Left ventricle myocardium superior (tissue), 1 donor: ENCODE measurements around the gene HIF1A. TPM values are rescaled to one million over a fixed set of nuclear protein-coding genes. Genes with fewer than 3 reads are reported as not detected.
A peak's percentile ranks its signal among the peaks of the same experiment; 100 is the strongest.
"Not testable (repeated sequence)": the region's sequence is repeated elsewhere in the genome, so short reads cannot be mapped to it uniquely, and the experiment has no call there.

ENCODE experiments used
- ATAC-seq: fragments of 200-7000 bp; cut with Tn5 transposase; one replicate; pipeline ENCODE4 v1.9.1; 2020; ENCODE audit warnings: mild to moderate bottlenecking, moderate library complexity
- DNase-seq: peaks from one replicate; pipeline ENCODE4 v3.0.0-alpha.2; 2020
- intact Hi-C: fragments of 100-400 bp; cut with micrococcal nuclease; formaldehyde crosslinking; loops from one replicate; pipeline ENCODE4 v1.11.0; 2022
- long read RNA-seq: library from polyadenylated mRNA; unstranded; transcript quantifications from one replicate; pipeline ENCODE4 v2.0.0, GENCODE V29; 2021
- total RNA-seq: library from RNA; stranded (reverse); fragmentation: NEBNext Ultra II Directional; extraction: Animal tissue kit (Norgen Biotek cat#: 25700); gene quantifications from one replicate; pipeline ENCODE4 v1.2.1, GENCODE V29; 2021
- donor health status: DM: no; HTN: yes; CAD: no; lungs with severe emphysema.

The HIF1A gene
- 55.0 TPM for total RNA-seq
- long read RNA-seq, transcript HIF1A-202 (15 exons, 3,919 nt) = major isoform, 19 of 43 reads
- long read RNA-seq, transcript HIF1A-203 (15 exons, 3,922 nt) = minor isoform, 5 of 43 reads
- long read RNA-seq, partial matches to known transcripts = 15 of 43 reads
- long read RNA-seq, other reads (novel, unspliced or antisense) = 3 of 43 reads

GRCh38 chr14:61694830-61695694 is at the start of gene HIF1A:
Gene HIF1A, plus strand, starts transcription at chr14:61695513. Its CDS starts 292 bp downstream, at chr14:61695805.
- peak; percentile 97 for ATAC-seq
- peak; percentile 97 for DNase-seq
- intact Hi-C loops = loop anchor here (10.0 kb wide), 1 partner anchor 220 kb away; no protein-coding TSS in a partner anchor

DNA sequence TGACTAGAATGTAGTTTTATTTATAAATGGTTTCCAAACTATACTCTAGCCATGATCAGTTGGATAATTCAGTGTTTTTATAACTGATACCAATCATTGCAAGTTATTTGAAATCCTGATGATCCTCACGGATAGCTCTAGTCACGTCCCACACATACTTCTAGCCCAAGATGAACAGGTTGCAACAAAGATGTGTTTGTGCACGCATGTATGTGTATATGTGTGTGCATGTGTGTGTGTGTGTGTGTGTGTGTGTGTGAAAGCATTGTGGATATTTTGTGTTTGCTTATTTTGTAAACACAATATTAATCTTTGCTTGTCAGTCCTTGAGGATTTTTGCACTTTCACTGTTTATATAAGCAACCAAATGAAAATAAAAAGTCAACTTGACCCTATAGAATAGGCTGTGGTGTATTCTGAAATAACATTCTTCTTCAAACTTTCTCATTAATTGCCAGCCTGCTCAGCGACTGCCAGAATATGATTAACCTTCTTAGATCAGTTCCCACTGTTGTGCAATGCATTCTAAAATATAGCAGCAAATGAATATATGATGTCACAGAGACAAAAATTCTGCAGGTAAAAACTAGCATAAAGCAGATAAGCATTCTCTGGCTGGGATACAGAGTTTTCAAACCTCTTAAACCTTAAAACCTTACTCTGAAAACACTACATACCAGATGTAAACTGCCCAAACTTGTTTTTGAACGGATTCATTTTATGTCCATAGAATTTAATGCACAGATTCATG is 48.8 kb upstream of the HIF1A start:
- no peak for DNase-seq
- ATAC-seq = no peak
- intact Hi-C loops = no loop called here

GRCh38 chr14:61647704-61648103 is 47.6 kb upstream of the HIF1A start:
- intact Hi-C loops = no loop called here
- no peak for ATAC-seq

DNA sequence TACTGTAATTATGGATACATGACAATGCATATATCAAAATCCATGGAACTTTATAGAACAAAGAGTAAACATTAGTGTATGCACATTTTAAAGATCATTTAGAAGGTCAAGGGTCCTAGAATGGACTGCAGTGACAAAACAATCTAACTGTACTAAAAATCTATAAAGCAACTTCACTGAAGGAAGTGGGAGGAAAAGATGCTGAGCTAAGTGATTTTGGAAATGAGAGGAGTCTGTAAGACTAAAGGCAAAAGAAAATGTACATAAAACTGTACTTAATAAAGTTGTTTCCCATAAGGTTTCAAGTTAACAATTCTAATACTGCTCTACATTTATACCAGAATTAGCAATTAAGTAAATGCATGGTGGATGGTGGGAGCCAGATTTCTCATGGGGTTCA is 46.9 kb upstream of the HIF1A start:
- intact Hi-C loops = no loop called here

More at GRCh38 chr14:61647704-61648103, 47.6 kb upstream of the HIF1A start:
- no peak for DNase-seq

GRCh38 chr14:61649283-61649682 is 46.0 kb upstream of the HIF1A start:
- intact Hi-C loops = no loop called here
- ATAC-seq (no peak), DNase-seq (no peak)

More for the DNA sequence above, 46.9 kb upstream of the HIF1A start:
- ATAC-seq (no peak), DNase-seq (no peak)

GRCh38 chr14:61651355-61651754 is 44.0 kb upstream of the HIF1A start:
- intact Hi-C loops = no loop called here
- ATAC-seq = no peak
- DNase-seq = no peak

DNA sequence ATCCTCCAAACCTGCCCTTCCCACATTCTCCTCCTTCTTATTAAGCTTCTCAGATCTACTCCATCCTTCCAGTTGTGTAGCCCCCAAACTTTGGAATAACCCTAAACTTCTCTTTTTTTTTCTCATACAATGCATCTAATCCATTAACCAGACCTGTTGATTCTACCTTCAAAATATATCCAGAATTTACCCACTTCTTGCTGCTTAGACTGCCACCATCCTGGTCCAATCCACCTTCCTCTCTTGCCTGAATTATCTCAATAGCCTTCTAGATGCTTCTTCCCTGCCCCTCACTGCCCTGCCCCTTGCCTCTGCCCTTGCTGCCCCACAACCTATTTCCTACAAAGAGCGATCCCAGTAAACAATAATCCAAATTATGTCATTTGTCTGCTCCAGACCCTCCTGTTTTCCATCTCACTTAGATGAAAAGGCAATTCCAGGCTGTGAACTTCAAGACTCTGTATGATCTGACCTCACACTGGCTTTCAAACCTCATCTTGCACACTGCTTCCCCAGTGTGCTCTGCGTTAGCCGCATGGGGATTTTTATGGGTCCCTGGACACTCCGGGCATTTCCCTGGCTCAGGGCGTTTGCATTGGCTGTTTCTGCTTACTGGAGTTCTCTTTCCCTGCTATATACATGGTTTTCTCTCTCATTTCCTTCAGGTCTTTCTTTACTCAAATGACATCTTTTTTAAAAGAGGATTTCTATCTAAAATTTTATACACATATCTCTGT is 42.6 kb upstream of the HIF1A start:
- intact Hi-C loops = no loop called here
- ATAC-seq = no peak

DNA sequence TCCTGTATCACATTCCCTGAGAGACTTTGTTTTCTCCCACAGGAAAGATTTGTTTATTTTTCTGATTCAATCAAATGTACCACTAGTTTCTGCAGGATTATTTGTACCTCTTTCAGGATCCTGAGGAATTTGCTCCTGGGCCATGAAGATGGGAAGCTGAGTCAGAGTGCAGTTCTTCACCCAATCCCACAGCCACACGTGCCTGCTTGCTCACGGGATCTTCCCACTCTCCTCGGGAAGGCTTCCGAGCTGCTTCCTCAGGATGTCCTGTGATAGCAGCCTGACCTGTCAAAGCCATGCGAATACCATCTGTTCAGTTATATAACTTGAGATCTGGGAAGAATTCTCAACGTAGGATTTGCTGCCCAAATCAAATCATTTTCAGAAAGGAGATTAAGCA is 41.8 kb upstream of the HIF1A start:
- intact Hi-C loops = no loop called here
- peak; percentile 61 for ATAC-seq
- DNase-seq = peak; percentile 37

More for the DNA sequence above, 42.6 kb upstream of the HIF1A start:
- DNase-seq = no peak

- DNase-seq (no peak), ATAC-seq (no peak)
- intact Hi-C loops = no loop called here
Observed at GRCh38 chr14:61654026-61654425, 41.3 kb upstream of the HIF1A start.

- ATAC-seq (no peak), DNase-seq (no peak)
- intact Hi-C loops = no loop called here
Observed at GRCh38 chr14:61655777-61656176, 39.5 kb upstream of the HIF1A start.

DNA sequence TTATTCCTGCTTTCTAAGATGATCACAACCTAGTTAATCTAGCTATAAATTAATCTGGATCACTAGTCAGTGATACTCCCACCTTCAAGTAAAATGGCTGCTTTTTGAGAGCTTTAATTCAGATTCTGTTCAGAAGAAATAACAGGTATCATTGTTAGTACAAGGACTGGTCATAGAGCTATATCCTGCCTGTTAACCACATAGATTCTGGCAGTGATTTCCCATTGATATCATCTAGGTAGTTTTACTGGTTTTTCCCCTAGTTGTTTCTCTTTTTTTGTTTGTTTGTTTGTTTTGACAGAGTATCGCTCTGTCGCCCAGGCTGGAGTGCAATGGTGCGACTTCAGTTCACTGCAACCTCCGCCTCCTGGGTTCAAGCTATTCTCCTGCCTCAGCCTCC is 39.0 kb upstream of the HIF1A start:
- intact Hi-C loops = no loop called here
- no peak for ATAC-seq
- DNase-seq = no peak

DNA sequence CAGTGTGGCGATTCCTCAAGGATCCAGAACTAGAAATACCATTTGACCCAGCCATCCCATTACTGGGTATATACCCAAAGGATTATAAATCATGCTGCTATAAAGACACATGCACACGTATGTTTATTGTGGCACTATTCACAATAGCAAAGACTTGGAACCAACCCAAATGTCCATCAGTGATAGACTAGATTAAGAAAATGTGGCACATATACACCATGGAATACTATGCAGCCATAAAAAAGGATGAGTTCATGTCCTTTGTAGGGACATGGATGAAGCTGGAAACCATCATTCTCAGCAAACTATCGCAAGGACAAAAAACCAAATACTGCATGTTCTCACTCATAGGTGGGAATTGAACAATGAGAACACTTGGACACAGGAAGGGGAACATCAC is 37.2 kb upstream of the HIF1A start:
- ATAC-seq, intact Hi-C loops, DNase-seq: not testable (repeated sequence)

GRCh38 chr14:61659582-61659981 is 35.7 kb upstream of the HIF1A start:
- DNase-seq (no peak), ATAC-seq (no peak)
- intact Hi-C loops = no loop called here

GRCh38 chr14:61661471-61662400 is 33.6 kb upstream of the HIF1A start:
- intact Hi-C loops = no loop called here
- DNase-seq (no peak), ATAC-seq (no peak)

- intact Hi-C loops = no loop called here
- ATAC-seq (peak; percentile 66), DNase-seq (no peak)
Observed at GRCh38 chr14:61662437-61663311, 32.6 kb upstream of the HIF1A start.

GRCh38 chr14:61663312-61663979 is 31.9 kb upstream of the HIF1A start:
- ATAC-seq = peak; percentile 25
- intact Hi-C loops = no loop called here
- no peak for DNase-seq

DNA sequence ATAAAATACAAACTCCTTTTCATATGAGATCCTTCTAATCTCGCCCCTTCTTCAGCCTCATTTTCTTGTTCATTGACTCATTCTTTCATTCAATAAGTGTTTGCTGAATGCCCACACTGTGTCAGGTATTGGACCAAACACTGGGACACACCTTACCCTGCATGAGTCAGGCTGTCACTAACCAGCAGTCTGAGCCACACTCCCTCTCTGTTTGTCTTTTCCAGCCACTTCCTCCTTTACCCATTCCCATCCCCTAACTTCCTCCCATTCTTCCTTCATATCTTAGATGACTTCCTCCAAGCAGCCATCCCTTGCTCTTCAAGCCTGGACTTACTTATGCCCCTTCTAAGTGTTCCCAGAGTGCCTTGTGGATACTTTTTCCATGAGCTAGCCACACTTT is 27.0 kb upstream of the HIF1A start:
- DNase-seq (no peak), ATAC-seq (no peak)
- intact Hi-C loops = no loop called here
